GM12878 (cell line): Measurements from ENCODE around the gene MESP2. TPM values are rescaled to one million over a fixed set of nuclear protein-coding genes. Genes with fewer than 3 reads are reported as not detected.

Source experiments
- ATAC-seq: fragments of 200-7000 bp; cut with Tn5 transposase; 3 replicates; pipeline ENCODE4 v1.9.1; 2020; ENCODE audit warnings: mild to moderate bottlenecking, moderate library complexity
- BruUV-seq: library from RNA; stranded (reverse); fragments of 400-500 nt; replicated peaks from 2 replicates; lab custom pipeline; 2021; lab: Mats Ljungman, UMichigan
- CTCF ChIA-PET: fragments of 300-600 bp; sonication (Branson Sonifier 250); formaldehyde crosslinking; extraction: SDS; loops from one replicate; lab custom pipeline; 2021; ENCODE audit warnings: inconsistent platforms; lab: Yijun Ruan, JAX
- POLR2A ChIA-PET: fragments of 350-600 bp; formaldehyde crosslinking; extraction: SDS; loops from one replicate; lab custom pipeline; 2021; ENCODE audit warnings: inconsistent platforms; lab: Charles Lee
- RAD21 ChIA-PET: fragments of 300-600 bp; sonication (Branson Sonifier 250); formaldehyde crosslinking; loops from one replicate; lab custom pipeline; 2023; ENCODE audit warnings: antibody characterized with exemption; ENCODE audit not compliant: unreplicated experiment; lab: Charles Lee
- SMC1A ChIA-PET: fragments of 300-600 bp; sonication (Branson Sonifier 250); formaldehyde crosslinking; loops from one replicate; lab custom pipeline; 2023; ENCODE audit not compliant: unreplicated experiment, uncharacterized antibody; lab: Charles Lee
- DNase-seq: peaks from one replicate; pipeline ENCODE4 v3.0.0-alpha.2; 2011; ENCODE audit warnings: low read depth, low spot score
- FAIRE-seq: peaks from 3 replicates; lab custom pipeline; 2011; peaks lifted over from hg19 to GRCh38; lab: Jason Lieb, UNC
- H2AFZ ChIP-seq: 2 replicates; pipeline ENCODE4 v1.6.0; 2011; ENCODE audit warnings: low read depth, low read length, control low read depth; ENCODE audit not compliant: control insufficient read depth
- H3K27ac ChIP-seq: 2 replicates; pipeline ENCODE4 v1.5.1; 2011; ENCODE audit warnings: control low read depth; ENCODE audit not compliant: control insufficient read depth, insufficient read depth
- H3K27me3 ChIP-seq, 2 experiments: replicated peaks in 1 of 2; 2 replicates each; pipeline versions ENCODE4 v1.6.0 to v1.6.1; 2011; ENCODE audit warnings: low read length in 1 of 2; ENCODE audit not compliant: control insufficient read depth in 2 of 2, insufficient read depth in 2 of 2
- H3K36me3 ChIP-seq, 2 experiments: 2 replicates each; pipeline ENCODE4 v1.5.1; 2011; ENCODE audit warnings: low read length in 1 of 2; ENCODE audit not compliant: control insufficient read depth in 2 of 2, insufficient read depth in 2 of 2
- H3K4me1 ChIP-seq: 2 replicates; pipeline ENCODE4 v1.6.1; 2011; ENCODE audit warnings: mild to moderate bottlenecking, low read length, moderate library complexity, mixed read lengths; ENCODE audit not compliant: control insufficient read depth, insufficient read depth
- H3K4me2 ChIP-seq: 2 replicates; pipeline ENCODE4 v1.6.0; 2011; ENCODE audit warnings: control low read depth; ENCODE audit not compliant: control insufficient read depth, insufficient read depth
- H3K4me3 ChIP-seq: fragments of 200-600 bp; sonication (generic); 2 replicates; pipeline ENCODE4 v1.5.1; 2016
- H3K79me2 ChIP-seq: 2 replicates; pipeline ENCODE4 v1.6.0; 2011; ENCODE audit warnings: low read length; ENCODE audit not compliant: control insufficient read depth, insufficient read depth
- H3K9ac ChIP-seq: 2 replicates; pipeline ENCODE4 v1.8.0; 2011; ENCODE audit warnings: low read length, control low read depth, mixed read lengths; ENCODE audit not compliant: control insufficient read depth, insufficient read depth
- H3K9me3 ChIP-seq: replicated peaks from 3 replicates; pipeline ENCODE4 v1.5.1; 2011; ENCODE audit warnings: mild to moderate bottlenecking, low read length; ENCODE audit not compliant: control insufficient read depth, insufficient read depth
- H4K20me1 ChIP-seq: 2 replicates; pipeline ENCODE4 v1.6.0; 2011; ENCODE audit not compliant: control insufficient read depth, insufficient read depth
- CHD2 ChIP-seq: IDR thresholded peaks from 2 replicates; pipeline ENCODE4 v1.6.1; 2011; ENCODE audit warnings: low read depth, low read length, improper control_type of control experiment, borderline replicate concordance
- CREM ChIP-seq: IDR thresholded peaks from 2 replicates; pipeline ENCODE4 v1.6.1; 2014; ENCODE audit warnings: antibody characterized with exemption, low read depth
- ETV6 ChIP-seq, 2 experiments: fragments of 450-650 bp in 1 of 2; IDR thresholded peaks in 1 of 2; conservative IDR thresholded peaks in 1 of 2; 2 replicates each; pipeline ENCODE4 v1.6.1; 2014; ENCODE audit warnings: antibody characterized with exemption in 1 of 2, borderline replicate concordance in 1 of 2, low read depth in 1 of 2, mild to moderate bottlenecking in 1 of 2, moderate library complexity in 1 of 2
- KLF5 ChIP-seq: fragments of 450-650 bp; IDR thresholded peaks from 2 replicates; pipeline ENCODE4 v1.6.1; 2014; ENCODE audit warnings: mild to moderate bottlenecking; ENCODE audit not compliant: partially characterized antibody
- MTA3 ChIP-seq: IDR thresholded peaks from 2 replicates; pipeline ENCODE4 v1.6.1; 2012; ENCODE audit warnings: low read length, inconsistent platforms, borderline replicate concordance
- MXI1 ChIP-seq: fragments of 150-350 bp; IDR thresholded peaks from 2 replicates; pipeline ENCODE4 v1.6.1; 2011; ENCODE audit warnings: low read depth, mild to moderate bottlenecking, inconsistent platforms, low read length, improper control_type of control experiment
- PAX8 ChIP-seq: fragments of 450-650 bp; IDR thresholded peaks from 2 replicates; pipeline ENCODE4 v1.6.1; 2017; ENCODE audit warnings: mild to moderate bottlenecking, moderate library complexity
- PML ChIP-seq: IDR thresholded peaks from 2 replicates; pipeline ENCODE4 v1.6.1; 2012; ENCODE audit warnings: low read length, inconsistent platforms
- TCF12 ChIP-seq: IDR thresholded peaks from 2 replicates; pipeline ENCODE4 v1.6.1; 2011; ENCODE audit warnings: low read depth, mild to moderate bottlenecking, low read length
- TCF3 ChIP-seq: IDR thresholded peaks from 2 replicates; pipeline ENCODE4 v1.6.1; 2012; ENCODE audit warnings: low read depth, mild to moderate bottlenecking, low read length, borderline replicate concordance; ENCODE audit not compliant: insufficient read depth
- WGBS: methylation state at CpG from one replicate; pipeline ENCODE4 v1.1.6; 2016; ENCODE audit warnings: low lambda C conversion rate; ENCODE audit not compliant: insufficient replicate concordance, insufficient coverage; ENCODE audit errors: missing lambda C conversion rate; 5-methylcytosine and 5-hydroxymethylcytosine counted together
- in situ Hi-C: fragments of 300-500 bp; cut with MboI; formaldehyde crosslinking; loops from 9 replicates; pipeline ENCODE4 v1.14.3; 2018; ENCODE audit warnings: mixed read lengths
- intact Hi-C: fragments of 100-400 bp; cut with micrococcal nuclease; formaldehyde crosslinking; loops from one replicate; pipeline ENCODE4 v1.14.2; 2022; ENCODE audit not compliant: unreplicated experiment
- polyA plus RNA-seq, 11 experiments: library from polyadenylated mRNA; depleted of rRNA in 4 of 11; unstranded in 6 of 11; stranded (reverse) in 5 of 11; fragments of >200 nt; fragmentation: Nextera tagmentation in 4 of 11; fragmentation: Illumina TruSeq in 1 of 11; extraction: Ambion mirVana in 4 of 11; extraction: Trizol in 1 of 11; gene quantifications; 1 replicate in 1 of 11; 2 replicates in 10 of 11; pipeline versions ENCODE4 v1.2.1 to v1.2.3, GENCODE V29; 2011 to 2016; ENCODE audit warnings: inconsistent platforms in 2 of 11, missing spikeins in 2 of 11, low read depth in 1 of 11
- total RNA-seq, 4 experiments: library from RNA; depleted of rRNA in 3 of 4; stranded (reverse); fragments of >200 nt in 3 of 4; fragmentation: Illumina TruSeq in 1 of 4; extraction: Trizol in 1 of 4; gene quantifications; 2 replicates each; pipeline versions ENCODE4 v1.2.1 to v1.2.3, GENCODE V29; 2013 to 2021

MESP2 gene
- total and polyA plus RNA-seq, 10 of the 15 experiments (the other 5 are each of a cell fraction or from before 2014, with no cell fraction given) = 0.04 TPM; not detected in 9

- 60% methylated on average over 7 of the region's 7 CpGs for WGBS
- Histone ChIP-seq H2AFZ (no peak overlapping the region), H3K9me3 (no peaks in the 10 kb centered on the region), H3K4me2 (no peak overlapping the region), H3K9ac (no peak overlapping the region), H3K4me1 (peaks cover 6% of the 10 kb centered on the region), H3K79me2 (no peaks in the 10 kb centered on the region), H3K36me3 (no peaks in the 10 kb centered on the region), H3K4me3 (no peak overlapping the region), H4K20me1 (no peaks in the 10 kb centered on the region), H3K27ac (no peak overlapping the region), H3K27me3 (no peaks in the 10 kb centered on the region)
- intact Hi-C loops = loop anchor here (10.0 kb wide), 1 partner anchor 68 kb away; the partner anchor contains the start of gene MESP1
- FAIRE-seq (no peak), DNase-seq (no peak), ATAC-seq (0 out of 3 replicates have a peak, but pooled peaks have one; percentile 16)
- no TSS peak for BruUV-seq
- POLR2A ChIA-PET = no interaction called here
- SMC1A ChIA-PET = interaction anchor here (0.6 kb wide), 1 partner anchor 409 kb away, joined by 3 read pairs; no protein-coding TSS in a partner anchor
- in situ Hi-C loops = no loop called here
- CTCF ChIA-PET = interaction anchor here (1.1 kb wide), 1 partner anchor 42 kb away, joined by 3 read pairs; no protein-coding TSS in a partner anchor
- RAD21 ChIA-PET = no interaction called here
- TF ChIP-seq ETV6 (conservative IDR thresholded peaks at IDR 0.05 in 1 of 2, IDR thresholded peaks at IDR 0.05 in 1 of 2; ENCODE audit: borderline replicate concordance in 1 of 2, low read depth in 1 of 2) = no peak
- no peak for TF ChIP-seq KLF5
- TF ChIP-seq MTA3 = no peak
- no peak for TF ChIP-seq TCF3
- TF ChIP-seq MXI1 = no peak
- no peak for TF ChIP-seq TCF12
- no peak for TF ChIP-seq PAX8
- TF ChIP-seq PML = no peak
- TF ChIP-seq CHD2 = no peak
- no peak for TF ChIP-seq CREM
Measured at GRCh38 chr15:89822951-89823711, 47.0 kb downstream of the MESP2 start.
